ENCODE data around the gene CGNL1.

Gene CGNL1

GRCh38 chr15:57540211-57540610 is 163.9 kb downstream of the CGNL1 start:
- in situ Hi-C loops (cut with HindIII; ENCODE audit: low sequenced_read_pairs): loop anchor here (25.0 kb wide), 1 partner anchor 403 kb away; no protein-coding TSS in a partner anchor

DNA sequence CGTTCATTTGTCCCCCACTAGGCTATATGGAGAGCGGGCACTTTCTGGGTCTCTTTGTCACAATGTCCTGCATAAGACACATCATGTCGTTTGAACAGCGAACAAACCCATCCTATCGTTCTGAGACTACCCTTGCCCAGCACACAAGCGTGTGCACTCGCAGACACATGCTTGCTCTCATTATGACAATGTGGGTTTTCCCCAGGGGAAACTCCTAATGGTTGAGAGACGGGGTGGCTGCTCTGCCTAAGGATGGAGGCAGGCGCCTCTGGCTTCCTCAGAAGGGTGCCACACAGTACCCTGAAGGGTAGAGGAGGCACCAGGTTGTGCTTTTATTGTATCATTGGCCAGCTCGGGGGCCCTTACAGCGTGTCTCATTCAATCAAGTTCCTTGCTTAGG is 164.4 kb downstream of the CGNL1 start:
- in situ Hi-C loops (cut with HindIII; ENCODE audit: low sequenced_read_pairs): loop anchor here (25.0 kb wide), 1 partner anchor 403 kb away; no protein-coding TSS in a partner anchor

DNA sequence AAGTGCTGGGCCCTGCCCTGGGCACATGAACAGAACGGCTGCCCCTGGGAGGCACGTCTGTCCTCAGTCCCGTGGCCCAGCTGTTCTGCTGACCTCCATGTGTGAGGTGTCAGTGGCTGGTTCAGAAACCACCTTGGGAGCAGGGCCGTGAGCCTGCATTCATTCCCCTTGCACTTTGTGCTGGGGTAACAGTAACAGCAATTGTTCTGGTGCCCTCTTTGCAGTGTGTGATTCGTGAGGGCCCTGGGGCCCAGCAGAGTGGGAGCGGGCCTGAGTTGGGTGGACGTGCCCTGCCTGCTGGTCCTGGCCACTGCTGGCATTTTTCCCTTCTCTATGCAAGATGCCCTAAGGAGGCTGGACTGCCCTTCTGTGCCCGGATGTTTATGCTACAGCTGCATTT is 165.0 kb downstream of the CGNL1 start:
- in situ Hi-C loops (cut with HindIII; ENCODE audit: low sequenced_read_pairs): loop anchor here (25.0 kb wide), 1 partner anchor 404 kb away; no protein-coding TSS in a partner anchor

DNA sequence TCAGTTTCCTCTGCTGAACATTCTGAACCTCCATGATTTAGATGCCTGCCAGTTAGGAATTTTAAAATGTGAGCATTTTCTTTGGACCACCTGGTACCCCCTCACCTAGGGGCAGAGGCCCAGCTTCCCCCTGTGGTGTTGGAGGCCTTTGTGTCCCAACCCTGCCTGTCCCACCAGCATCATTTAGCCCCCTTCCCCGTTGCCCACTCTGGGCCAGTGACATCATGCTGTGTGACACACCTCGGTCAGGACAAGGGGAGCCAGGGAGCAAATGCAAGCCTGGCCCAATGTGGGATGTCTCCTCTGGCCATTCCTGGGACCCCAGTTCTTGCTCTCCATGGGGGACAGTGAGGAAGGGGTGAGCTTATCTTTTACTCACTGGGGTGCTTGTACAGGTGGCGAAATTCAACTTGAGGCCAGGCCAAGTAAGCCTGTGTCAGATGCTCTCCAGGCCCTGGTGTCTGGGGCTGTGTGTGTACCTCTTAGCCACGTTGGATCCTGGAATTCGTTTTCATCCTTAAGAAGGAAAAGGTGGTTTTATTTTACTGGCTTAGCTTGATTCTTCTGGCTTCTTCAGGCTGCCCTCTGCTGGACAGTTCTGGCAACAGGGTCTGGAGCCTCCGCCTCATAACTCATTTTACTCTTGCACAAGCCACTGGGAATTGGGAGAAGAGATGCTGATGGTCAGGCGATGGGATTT is 165.7 kb downstream of the CGNL1 start:
- in situ Hi-C loops (cut with HindIII; ENCODE audit: low sequenced_read_pairs): loop anchor here (25.0 kb wide), 1 partner anchor 405 kb away; no protein-coding TSS in a partner anchor

GRCh38 chr15:57542505-57542817 is 166.2 kb downstream of the CGNL1 start:
- in situ Hi-C loops (cut with HindIII; ENCODE audit: low sequenced_read_pairs): loop anchor here (25.0 kb wide), 1 partner anchor 405 kb away; no protein-coding TSS in a partner anchor

- in situ Hi-C loops (cut with HindIII; ENCODE audit: low sequenced_read_pairs): loop anchor here (25.0 kb wide), 1 partner anchor 408 kb away; no protein-coding TSS in a partner anchor
Measured at GRCh38 chr15:57544848-57545480, 168.7 kb downstream of the CGNL1 start.

DNA sequence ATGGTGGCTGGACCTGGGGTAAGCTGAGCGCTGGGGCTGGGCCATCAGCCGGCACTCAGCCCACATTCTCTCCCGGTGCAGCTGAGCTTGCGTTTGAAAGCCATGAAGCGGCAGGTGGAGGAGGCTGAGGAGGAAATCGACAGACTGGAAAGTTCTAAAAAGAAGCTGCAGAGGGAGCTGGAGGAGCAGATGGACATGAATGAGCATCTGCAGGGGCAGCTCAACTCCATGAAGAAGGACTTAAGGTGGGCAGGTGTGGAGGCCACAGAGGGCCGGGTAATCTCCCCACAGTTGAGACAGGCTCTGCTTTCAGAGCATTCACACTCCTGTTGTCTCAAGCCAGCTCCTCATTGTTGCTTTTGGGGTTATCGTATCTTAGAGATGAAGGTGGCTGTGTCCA is 169.7 kb downstream of the CGNL1 start:
- in situ Hi-C loops (cut with HindIII; ENCODE audit: low sequenced_read_pairs): loop anchor here (25.0 kb wide), 1 partner anchor 409 kb away; no protein-coding TSS in a partner anchor

DNA sequence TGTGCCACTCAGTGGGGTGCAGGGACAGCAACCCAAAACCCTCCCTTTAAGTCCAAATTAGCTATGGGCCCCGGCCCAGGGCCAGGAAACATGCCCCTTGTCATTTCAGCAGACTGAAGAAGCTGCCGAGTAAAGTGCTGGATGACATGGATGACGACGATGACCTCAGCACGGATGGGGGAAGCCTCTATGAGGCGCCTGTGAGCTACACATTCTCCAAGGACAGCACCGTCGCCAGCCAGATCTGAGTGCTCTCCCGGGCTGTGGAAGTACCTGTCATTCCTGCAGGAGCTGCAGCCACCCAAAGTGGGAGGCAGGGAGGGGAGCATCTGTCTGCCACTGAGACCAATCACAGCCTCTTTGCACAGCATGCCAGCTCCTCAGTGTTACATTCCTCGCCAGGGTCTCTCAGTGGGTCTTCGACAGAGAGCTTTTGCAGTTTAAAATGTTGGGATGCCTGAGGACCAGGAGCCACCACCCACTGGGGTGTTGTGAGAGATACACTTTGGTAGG is 171.0 kb downstream of the CGNL1 start:
- in situ Hi-C loops (cut with HindIII; ENCODE audit: low sequenced_read_pairs): loop anchor here (25.0 kb wide), 1 partner anchor 410 kb away; no protein-coding TSS in a partner anchor

DNA sequence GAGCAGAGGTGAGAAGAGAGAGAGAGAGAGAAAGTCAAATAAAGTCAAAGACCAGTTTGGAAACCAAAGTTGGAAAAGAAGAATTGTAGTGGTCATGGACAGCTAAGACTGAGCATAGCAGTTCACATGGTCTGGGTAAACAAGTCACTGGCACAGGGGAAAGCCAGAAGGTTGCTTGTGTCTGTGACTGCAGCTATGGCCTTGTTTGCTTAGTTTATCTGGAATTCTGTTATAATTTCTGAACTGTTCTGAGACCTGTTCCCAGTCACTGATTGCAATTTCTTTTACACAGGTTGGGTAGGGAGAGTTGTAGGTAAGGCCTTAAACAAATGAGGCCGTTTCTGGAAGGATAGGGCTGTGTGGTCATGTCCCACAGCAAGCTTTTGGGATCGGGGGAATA is 172.0 kb downstream of the CGNL1 start:
- in situ Hi-C loops (cut with HindIII; ENCODE audit: low sequenced_read_pairs): loop anchor here (25.0 kb wide), 1 partner anchor 411 kb away; no protein-coding TSS in a partner anchor

DNA sequence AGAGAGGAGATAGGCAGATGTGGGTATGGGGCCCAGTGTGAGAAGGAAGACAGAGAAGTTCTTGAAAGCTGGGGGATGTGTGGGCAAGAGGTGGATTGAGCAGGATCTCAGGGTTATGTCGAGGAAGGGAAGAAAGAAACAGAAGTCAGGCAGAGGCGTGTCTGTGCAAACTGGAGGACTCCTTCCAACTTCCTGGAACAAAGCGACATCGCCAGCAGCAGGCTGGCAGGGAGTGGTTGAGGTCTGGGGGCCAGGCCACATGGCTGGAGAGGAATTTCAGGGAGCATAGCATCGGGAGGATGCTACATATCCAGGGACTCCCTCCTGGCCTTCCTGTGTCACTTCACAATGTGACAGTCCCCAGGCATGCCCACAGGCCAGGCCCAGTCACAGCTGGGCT is 172.5 kb downstream of the CGNL1 start:
- in situ Hi-C loops (cut with HindIII; ENCODE audit: low sequenced_read_pairs): loop anchor here (25.0 kb wide), 1 partner anchor 412 kb away; no protein-coding TSS in a partner anchor

GRCh38 chr15:57549935-57550334 is 173.6 kb downstream of the CGNL1 start:
- in situ Hi-C loops (cut with HindIII; ENCODE audit: low sequenced_read_pairs): loop anchor here (25.0 kb wide), 1 partner anchor 413 kb away; no protein-coding TSS in a partner anchor

GRCh38 chr15:57550640-57551039 is 174.3 kb downstream of the CGNL1 start:
- in situ Hi-C loops (cut with HindIII; ENCODE audit: low sequenced_read_pairs): no loop called here

GRCh38 chr15:57551715-57552677 is 175.7 kb downstream of the CGNL1 start:
- in situ Hi-C loops (cut with HindIII; ENCODE audit: low sequenced_read_pairs): no loop called here

DNA sequence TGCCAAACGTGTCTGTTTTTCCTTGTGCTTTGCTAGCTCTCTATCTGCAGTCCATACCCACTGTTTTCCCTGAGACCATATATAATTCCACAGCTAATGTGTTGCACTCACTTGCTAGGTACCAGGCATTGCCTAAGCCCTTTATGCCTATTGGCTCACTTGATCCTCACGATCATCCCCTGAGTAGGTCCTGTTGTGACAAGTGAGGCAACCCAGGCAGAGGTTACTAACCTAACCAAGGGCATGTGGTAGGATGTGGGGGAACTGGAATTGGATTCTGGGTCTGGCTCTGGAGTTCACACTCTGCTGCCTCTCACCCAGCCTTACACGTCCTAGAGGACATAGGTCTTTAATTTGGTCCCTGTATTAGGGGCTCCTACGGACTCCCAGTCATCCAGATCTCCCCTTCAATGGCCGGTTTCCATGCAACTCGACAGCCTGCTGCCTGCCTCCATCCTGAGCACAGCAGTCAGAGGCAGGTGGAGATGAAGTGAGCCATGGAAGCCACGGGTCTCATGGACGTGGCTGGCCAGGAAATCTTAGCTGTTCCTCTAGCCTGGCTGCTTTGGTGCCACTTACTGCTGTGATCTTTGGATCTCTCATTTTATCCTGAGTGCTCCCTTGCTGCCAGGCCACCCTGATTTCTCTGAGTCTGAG is 176.5 kb downstream of the CGNL1 start:
- in situ Hi-C loops (cut with HindIII; ENCODE audit: low sequenced_read_pairs): no loop called here

GRCh38 chr15:57553526-57553925 is 177.2 kb downstream of the CGNL1 start:
- in situ Hi-C loops (cut with HindIII; ENCODE audit: low sequenced_read_pairs): no loop called here

DNA sequence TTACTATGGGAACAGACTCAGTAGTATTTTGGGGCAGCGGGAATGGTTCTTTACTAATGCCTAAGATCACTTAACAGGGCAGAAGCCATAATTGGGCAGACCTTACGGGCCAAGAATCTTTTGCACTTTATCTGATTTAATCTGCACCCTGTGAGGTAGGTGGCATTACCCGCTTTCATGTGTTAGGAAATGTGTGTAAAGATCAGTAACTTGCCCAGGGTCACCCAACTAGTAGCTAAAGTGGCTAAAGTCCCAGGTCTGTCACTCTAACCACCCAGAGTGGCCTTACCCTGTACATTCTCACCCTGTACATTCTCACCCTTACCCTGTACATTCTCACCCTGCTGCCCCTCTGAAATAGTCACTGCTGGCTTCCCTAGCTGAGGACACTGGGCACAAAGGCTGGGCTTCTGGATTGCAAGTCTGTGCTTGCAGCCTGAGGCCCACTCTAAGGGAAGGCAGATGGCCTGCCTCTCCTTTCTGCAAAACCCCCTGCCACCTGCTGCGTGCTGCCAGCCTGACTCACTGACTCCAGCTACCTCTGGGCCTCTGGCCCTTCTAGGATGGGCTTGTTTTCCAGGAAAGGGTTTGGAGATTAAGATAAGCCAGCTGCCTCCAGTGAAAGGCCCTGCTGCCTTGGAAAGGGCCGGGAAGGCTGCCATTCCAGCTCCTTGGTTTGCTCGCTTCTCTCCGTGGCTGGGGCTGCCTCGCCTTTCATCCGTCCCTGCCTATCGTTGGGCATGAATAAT is 177.9 kb downstream of the CGNL1 start:
- in situ Hi-C loops (cut with HindIII; ENCODE audit: low sequenced_read_pairs): no loop called here

GRCh38 chr15:57554812-57555179 is 178.5 kb downstream of the CGNL1 start:
- in situ Hi-C loops (cut with HindIII; ENCODE audit: low sequenced_read_pairs): no loop called here

GRCh38 chr15:57555270-57555669 is 179.0 kb downstream of the CGNL1 start:
- in situ Hi-C loops (cut with HindIII; ENCODE audit: low sequenced_read_pairs): no loop called here

- in situ Hi-C loops (cut with HindIII; ENCODE audit: low sequenced_read_pairs): no loop called here
Measured at GRCh38 chr15:57556040-57556439, 179.7 kb downstream of the CGNL1 start.

All from endothelial cell of hepatic sinusoid (primary cell).